Fibroblast of skin of back (primary cell): ENCODE data around the gene CRB1.
"Not testable (repeated sequence)": the region's sequence is repeated elsewhere in the genome, so short reads cannot be mapped to it uniquely, and the experiment has no call there.

Experiments used
- DNase-seq: peaks from one replicate; pipeline ENCODE4 v3.0.0-alpha.2; 2013

Gene CRB1

GRCh38 chr1:197402189-197402588 is 134.1 kb downstream of the CRB1 start:
- no peak for DNase-seq

- not testable (repeated sequence) for DNase-seq
Observed at GRCh38 chr1:197404774-197405173, 136.7 kb downstream of the CRB1 start.

DNA sequence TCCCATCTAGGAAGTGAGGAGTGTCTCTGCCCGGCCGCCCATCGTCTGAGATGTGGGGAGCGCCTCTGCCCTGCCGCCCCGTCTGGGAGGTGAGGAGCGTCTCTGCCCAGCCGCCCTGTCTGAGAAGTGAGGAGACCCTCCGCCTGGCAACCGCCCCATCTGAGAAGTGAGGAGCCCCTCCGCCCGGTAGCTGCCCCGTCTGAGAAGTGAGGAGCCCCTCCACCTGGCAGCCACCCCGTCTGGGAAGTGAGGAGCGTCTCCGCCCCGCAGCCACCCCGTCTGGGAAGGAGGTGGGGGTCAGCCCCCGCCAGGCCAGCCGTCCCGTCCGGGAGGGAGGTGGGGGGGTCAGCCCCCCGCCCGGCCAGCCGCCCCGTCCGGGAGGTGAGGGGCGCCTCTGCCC is 137.6 kb downstream of the CRB1 start:
- DNase-seq = not testable (repeated sequence)

GRCh38 chr1:197413564-197413963 is 145.5 kb downstream of the CRB1 start:
- no peak for DNase-seq

DNA sequence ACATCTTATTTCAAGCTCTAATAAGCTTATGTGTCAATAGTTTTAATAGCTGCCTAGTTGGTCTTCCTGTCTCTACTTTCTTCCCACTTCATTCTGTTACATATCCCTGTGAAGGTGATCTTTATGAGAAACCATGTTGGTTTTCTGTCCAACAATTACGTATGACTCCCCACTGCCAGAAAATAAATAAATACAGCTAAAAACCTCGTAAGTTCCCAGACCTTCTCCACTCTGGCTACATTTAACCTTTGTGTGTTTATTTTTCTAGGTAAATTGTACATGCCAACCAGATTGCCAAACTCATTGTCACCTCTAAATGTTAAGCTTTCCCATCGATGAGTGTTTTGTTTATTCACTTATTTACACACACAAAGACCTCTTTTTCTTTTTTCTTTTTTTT is 147.2 kb downstream of the CRB1 start:
- no peak for DNase-seq

DNA sequence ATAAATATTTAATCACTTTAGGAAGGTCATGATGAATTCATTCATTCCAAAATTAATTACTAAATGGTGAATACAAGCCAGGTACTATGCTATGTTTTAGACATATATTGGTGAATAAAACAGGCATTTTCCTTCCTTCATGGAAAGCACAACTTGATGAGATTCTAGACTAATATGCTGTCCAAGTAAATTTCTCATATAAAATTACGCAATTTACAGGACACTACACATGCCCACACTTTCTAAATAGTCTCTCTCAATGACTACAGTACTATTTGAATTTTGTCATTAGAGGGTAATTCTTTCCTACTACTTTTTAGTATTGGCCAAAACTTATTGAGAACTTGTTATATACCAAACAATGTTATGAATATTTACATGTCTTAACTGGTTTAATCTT is 150.6 kb downstream of the CRB1 start:
- no peak for DNase-seq

- peak; percentile 23 for DNase-seq
Observed at GRCh38 chr1:197422993-197423392, 154.9 kb downstream of the CRB1 start.

- DNase-seq = no peak
Observed at GRCh38 chr1:197424380-197424779, 156.3 kb downstream of the CRB1 start.

DNA sequence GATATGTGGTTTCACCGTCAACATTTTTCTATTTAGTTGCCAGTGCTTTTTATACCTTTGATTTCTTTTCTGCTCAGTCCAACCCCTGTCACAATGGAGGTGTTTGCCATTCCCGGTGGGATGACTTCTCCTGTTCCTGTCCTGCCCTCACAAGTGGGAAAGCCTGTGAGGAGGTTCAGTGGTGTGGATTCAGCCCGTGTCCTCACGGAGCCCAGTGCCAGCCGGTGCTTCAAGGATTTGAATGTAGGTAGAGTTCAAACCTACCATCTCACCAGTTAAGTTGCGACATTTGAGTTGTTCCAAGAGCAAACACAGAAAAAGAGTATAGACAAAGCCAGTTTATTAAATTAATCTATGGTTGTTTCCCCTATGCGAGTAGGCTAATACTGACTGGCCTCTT is 161.3 kb downstream of the CRB1 start:
- DNase-seq = no peak

DNA sequence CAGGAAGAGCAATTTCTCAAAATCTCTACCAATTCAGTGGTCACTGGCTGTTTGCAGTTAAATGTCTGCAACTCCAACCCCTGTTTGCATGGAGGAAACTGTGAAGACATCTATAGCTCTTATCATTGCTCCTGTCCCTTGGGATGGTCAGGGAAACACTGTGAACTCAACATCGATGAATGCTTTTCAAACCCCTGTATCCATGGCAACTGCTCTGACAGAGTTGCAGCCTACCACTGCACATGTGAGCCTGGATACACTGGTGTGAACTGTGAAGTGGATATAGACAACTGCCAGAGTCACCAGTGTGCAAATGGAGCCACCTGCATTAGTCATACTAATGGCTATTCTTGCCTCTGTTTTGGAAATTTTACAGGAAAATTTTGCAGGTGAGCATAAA is 167.2 kb downstream of the CRB1 start:
- DNase-seq = peak; percentile 24

GRCh38 chr1:197437601-197438000 is 169.5 kb downstream of the CRB1 start:
- no peak for DNase-seq

DNA sequence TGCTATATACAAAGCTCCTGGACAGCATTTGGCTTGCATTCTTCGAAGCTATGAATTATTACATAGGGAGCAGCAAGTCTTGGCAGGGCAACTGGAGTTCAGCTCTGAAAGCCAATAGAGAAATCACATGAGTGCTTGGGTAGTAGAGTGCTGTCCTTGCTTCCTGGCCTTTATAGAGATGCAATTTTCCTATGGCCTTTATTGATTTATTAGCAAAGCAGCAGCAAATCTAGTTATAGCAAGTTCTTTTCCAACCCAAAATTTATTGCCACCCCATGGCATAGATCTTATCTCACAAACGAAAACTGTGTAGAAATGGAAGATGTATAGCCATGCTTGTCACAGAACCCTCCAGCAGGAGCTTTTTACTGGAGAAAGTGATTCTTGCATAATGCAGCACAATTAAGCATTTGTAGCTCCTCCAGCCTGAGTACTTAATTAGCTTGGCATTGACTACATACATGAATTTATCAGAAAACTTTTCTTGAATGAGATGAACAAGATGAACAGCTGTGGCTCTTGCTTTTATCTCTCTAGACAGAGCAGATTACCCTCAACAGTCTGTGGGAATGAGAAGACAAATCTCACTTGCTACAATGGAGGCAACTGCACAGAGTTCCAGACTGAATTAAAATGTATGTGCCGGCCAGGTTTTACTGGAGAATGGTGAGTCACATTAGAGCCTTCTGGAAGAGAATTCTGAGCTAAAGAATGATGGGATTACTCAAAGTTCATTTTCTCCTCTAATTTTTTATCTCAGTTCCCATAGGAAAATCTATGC is 170.1 kb downstream of the CRB1 start:
- peak; percentile 13 for DNase-seq

GRCh38 chr1:197439708-197440280 is 171.7 kb downstream of the CRB1 start:
- DNase-seq = no peak

GRCh38 chr1:197440715-197441114 is 172.7 kb downstream of the CRB1 start:
- peak; percentile 67 for DNase-seq

GRCh38 chr1:197441999-197442414 is 174.0 kb downstream of the CRB1 start:
- peak; percentile 44 for DNase-seq

DNA sequence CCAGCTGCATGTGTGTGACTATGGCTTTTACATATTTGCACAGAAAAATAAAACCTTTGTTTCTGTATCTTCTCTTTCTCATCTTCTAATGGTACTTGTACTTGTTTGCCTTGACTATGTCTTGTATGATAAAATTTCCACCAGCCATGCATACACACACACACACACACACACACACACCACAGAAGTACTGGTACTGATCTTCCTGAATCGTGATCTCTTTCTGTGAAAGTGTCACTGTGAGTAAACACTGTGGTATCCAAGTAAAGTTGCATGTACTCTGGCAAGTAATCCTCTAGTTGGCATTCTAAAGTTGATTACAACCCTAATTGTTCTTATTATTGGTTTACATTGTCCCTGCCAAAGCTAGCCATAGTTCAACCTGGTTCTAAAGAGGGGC is 176.7 kb downstream of the CRB1 start:
- DNase-seq = peak; percentile 44

DNA sequence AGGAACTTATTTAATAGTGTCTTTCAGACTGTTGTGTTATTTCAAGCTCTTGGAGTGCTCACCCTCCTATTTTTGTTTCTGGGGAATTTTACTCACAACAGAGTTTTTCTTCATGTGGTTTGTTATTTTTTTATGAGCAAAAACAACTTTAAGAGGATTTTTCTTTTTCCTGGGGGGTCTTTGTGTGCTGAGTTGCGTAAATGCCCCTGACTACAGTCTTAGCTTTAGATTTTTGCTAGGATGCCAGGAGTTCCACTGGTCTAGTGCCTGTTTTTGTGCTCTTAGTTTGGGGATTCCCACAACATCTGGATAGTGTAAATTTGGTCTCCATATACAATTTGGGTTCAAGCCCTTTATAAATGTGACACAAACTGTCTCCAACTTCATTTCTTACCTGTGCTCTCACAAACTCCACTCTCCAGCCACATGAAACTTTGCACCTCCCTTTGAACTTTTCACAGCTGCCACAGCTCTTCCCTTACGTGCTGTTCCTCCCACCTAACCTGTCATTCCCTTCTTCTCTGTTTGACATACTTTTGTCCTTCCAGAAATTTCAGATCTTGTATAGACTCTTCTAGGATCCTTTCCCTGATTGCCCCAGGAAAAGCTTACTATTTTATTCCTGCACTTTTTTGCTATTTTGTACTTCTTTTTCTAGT is 180.2 kb downstream of the CRB1 start:
- peak; percentile 48 for DNase-seq

DNA sequence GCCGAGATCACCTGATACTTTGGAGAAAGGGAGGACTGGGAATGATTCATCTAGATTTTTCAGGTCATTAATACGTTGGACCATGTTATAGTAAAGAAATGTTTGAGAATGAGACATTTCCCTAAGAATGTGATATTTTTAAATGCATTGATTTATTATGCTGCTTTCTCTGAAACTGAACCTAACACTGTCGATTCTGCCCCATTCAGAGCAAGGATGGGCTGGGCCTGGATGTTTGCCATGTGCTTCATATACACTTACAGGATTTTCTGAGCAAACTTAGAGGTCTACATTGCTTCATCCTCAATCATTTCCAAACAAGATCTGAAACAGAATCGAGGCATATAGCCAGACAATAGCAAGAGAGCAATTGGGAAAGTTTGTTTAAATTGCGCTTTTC is 183.3 kb downstream of the CRB1 start:
- DNase-seq = peak; percentile 34

DNA sequence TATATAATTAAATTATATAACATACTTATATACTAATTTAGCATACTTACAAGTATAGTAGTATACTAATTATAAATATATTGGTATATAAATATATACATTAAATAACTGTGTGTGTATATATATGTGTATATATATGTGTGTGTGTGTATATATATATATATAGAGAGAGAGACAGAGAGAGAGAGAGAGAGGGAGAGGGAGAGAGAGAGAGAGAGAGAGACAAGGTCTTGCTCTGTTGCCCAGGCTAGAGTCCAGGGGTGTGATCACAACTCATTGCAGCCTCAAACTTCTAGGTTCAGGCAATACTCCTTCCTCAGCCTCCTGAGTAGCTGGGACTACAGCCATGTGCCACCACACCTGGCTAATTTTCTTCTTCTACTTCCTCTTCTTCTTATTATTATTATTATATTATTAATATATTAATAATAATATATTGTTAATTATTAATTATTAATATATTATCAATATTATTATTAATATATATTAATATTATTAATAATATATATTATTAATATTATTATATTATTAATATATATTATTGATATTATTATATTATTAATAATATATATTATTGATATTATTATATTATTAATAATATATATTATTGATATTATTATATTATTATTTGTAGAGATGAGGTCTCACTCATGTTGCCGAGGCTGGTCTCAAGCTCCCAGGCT is 185.5 kb downstream of the CRB1 start:
- DNase-seq = no peak

DNA sequence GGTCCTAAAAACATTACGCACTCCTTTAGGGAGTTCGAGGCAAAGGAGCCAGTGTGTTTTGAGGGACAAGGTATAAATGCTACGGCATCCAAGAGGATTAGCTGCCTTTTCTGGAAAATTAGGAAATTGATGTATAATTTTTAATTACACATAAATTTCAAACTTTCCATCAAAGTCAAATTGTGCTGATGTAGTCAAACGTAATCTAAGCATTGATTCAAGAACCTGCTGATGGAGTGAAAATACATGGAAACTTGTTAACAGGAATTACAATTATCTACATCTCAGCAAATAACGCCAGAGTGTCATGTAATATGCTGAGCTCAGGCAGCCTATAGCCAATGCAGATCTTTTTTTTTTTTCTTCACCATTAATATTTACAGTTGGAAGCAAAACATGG is 194.5 kb downstream of the CRB1 start:
- no peak for DNase-seq

GRCh38 chr1:197463142-197463541 is 195.1 kb downstream of the CRB1 start:
- DNase-seq = no peak

GRCh38 chr1:197464044-197464443 is 196.0 kb downstream of the CRB1 start:
- DNase-seq = peak; percentile 68
